Neural cell (in vitro differentiated cells): Measurements from ENCODE around the gene DCHS1. TPM values are rescaled to one million over a fixed set of nuclear protein-coding genes. Genes with fewer than 3 reads are reported as not detected.
A peak's percentile ranks its signal among the peaks of the same experiment; 100 is the strongest.

Source experiments
- H2AFZ ChIP-seq: fragments of 200-600, 300-800 bp; sonication (generic), shearing (Covaris generic); 2 replicates; pipeline ENCODE4 v1.6.0; 2014; ENCODE audit warnings: low read depth, mild to moderate bottlenecking, antibody characterized with exemption, low read length, moderate library complexity
- H3F3A ChIP-seq: fragments of 200-600 bp; shearing (Covaris generic); 2 replicates; pipeline ENCODE4 v1.6.1; 2016; ENCODE audit warnings: mild to moderate bottlenecking, moderate library complexity, mixed read lengths, antibody characterized with exemption, low read length; ENCODE audit not compliant: insufficient read depth, poor library complexity, severe bottlenecking
- H3K27ac ChIP-seq: fragments of 200-600, 300-800 bp; sonication (generic), shearing (Covaris generic); 2 replicates; pipeline ENCODE4 v1.5.1; 2014; ENCODE audit warnings: mild to moderate bottlenecking, low read length, moderate library complexity
- H3K27me3 ChIP-seq: fragments of 300-800, 200-600 bp; sonication (generic), shearing (Covaris generic); 2 replicates; pipeline ENCODE4 v1.6.0; 2014; ENCODE audit warnings: mild to moderate bottlenecking, low read depth, low read length, moderate library complexity; ENCODE audit not compliant: insufficient read depth
- H3K36me3 ChIP-seq: fragments of 300-800, 200-600 bp; sonication (generic), shearing (Covaris generic); 2 replicates; pipeline ENCODE4 v1.5.1; 2014; ENCODE audit warnings: mild to moderate bottlenecking, antibody characterized with exemption, low read length, moderate library complexity; ENCODE audit not compliant: insufficient read depth
- H3K4me2 ChIP-seq: fragments of 300-800, 200-600 bp; sonication (generic), shearing (Covaris generic); 2 replicates; pipeline ENCODE4 v1.6.0; 2014; ENCODE audit warnings: mild to moderate bottlenecking, low read length
- H3K4me3 ChIP-seq: fragments of 300-800, 200-600 bp; sonication (generic), shearing (Covaris generic); 2 replicates; pipeline ENCODE4 v1.5.1; 2014; ENCODE audit warnings: mild to moderate bottlenecking, low read length, moderate library complexity
- H3K79me2 ChIP-seq: fragments of 200-600 bp; shearing (Covaris generic); replicated peaks from 2 replicates; pipeline ENCODE4 v1.6.0; 2014; ENCODE audit warnings: mild to moderate bottlenecking, low read length, moderate library complexity; ENCODE audit not compliant: insufficient read depth
- H3K9ac ChIP-seq: fragments of 300-800, 200-600 bp; sonication (generic), shearing (Covaris generic); 2 replicates; pipeline ENCODE4 v1.6.1; 2016; ENCODE audit warnings: mild to moderate bottlenecking, low read length, mixed read lengths
- H3K9me2 ChIP-seq: fragments of 200-600 bp; shearing (Covaris generic); 2 replicates; pipeline ENCODE4 v1.6.1; 2016; ENCODE audit warnings: mild to moderate bottlenecking, low read length, mixed read lengths; ENCODE audit not compliant: insufficient read depth
- H3K9me3 ChIP-seq: fragments of 200-600, 300-800 bp; sonication (generic), shearing (Covaris generic); 2 replicates; pipeline ENCODE4 v1.6.1; 2016; ENCODE audit warnings: mild to moderate bottlenecking, mixed run types, low read length, moderate library complexity, mixed read lengths
- H4K20me1 ChIP-seq: fragments of 200-600 bp; shearing (Covaris generic); 2 replicates; pipeline ENCODE4 v1.6.1; 2016; ENCODE audit warnings: mild to moderate bottlenecking, mixed run types; ENCODE audit not compliant: insufficient read depth
- EP300 ChIP-seq: fragments of 450-650 bp; conservative IDR thresholded peaks from 2 replicates; pipeline ENCODE4 v1.6.1; 2014; ENCODE audit warnings: antibody characterized with exemption, mild to moderate bottlenecking, moderate library complexity; ENCODE audit not compliant: poor library complexity, severe bottlenecking
- EZH2 ChIP-seq: fragments of 200-600, 300-800 bp; shearing (Covaris generic), sonication (generic); IDR thresholded peaks from 2 replicates; pipeline ENCODE4 v1.6.1; 2014; ENCODE audit warnings: antibody characterized with exemption, low read length, borderline replicate concordance, mild to moderate bottlenecking; ENCODE audit not compliant: insufficient read depth, poor library complexity, severe bottlenecking
- MXI1 ChIP-seq: fragments of 450-650 bp; conservative IDR thresholded peaks from 2 replicates; pipeline ENCODE4 v1.6.1; 2014; ENCODE audit warnings: antibody characterized with exemption, mild to moderate bottlenecking; ENCODE audit not compliant: poor library complexity, severe bottlenecking
- POLR2AphosphoS5 ChIP-seq: IDR thresholded peaks from 2 replicates; pipeline ENCODE4 v1.6.1; 2012
- RAD21 ChIP-seq: fragments of 450-650 bp; conservative IDR thresholded peaks from 2 replicates; pipeline ENCODE4 v1.6.1; 2014; ENCODE audit warnings: antibody characterized with exemption, mild to moderate bottlenecking, moderate library complexity
- SMC3 ChIP-seq: fragments of 450-650 bp; conservative IDR thresholded peaks from 2 replicates; pipeline ENCODE4 v1.6.1; 2014; ENCODE audit warnings: antibody characterized with exemption, mild to moderate bottlenecking, moderate library complexity; ENCODE audit not compliant: poor library complexity
- TAF1 ChIP-seq: IDR thresholded peaks from 2 replicates; pipeline ENCODE4 v1.6.1; 2012; ENCODE audit warnings: low read depth
- polyA plus RNA-seq: library from polyadenylated mRNA; depleted of rRNA; stranded (reverse); fragments of >200 nt; gene quantifications from 2 replicates; pipeline ENCODE4 v1.2.3, GENCODE V29; 2014
- TF ChIP-seq, protein P1 (sequence below): fragments of 450-650 bp; IDR thresholded peaks from 2 replicates; pipeline ENCODE4 v1.5.1; 2014; ENCODE audit warnings: antibody characterized with exemption, mild to moderate bottlenecking, moderate library complexity; ENCODE audit not compliant: poor library complexity, severe bottlenecking
- TF ChIP-seq, protein P2 (sequence below): IDR thresholded peaks from 2 replicates; pipeline ENCODE4 v1.6.1; 2012; ENCODE audit warnings: borderline replicate concordance

DCHS1 gene
- polyA plus RNA-seq, 1 donor from 2014 or later: 30.1 TPM

DNA sequence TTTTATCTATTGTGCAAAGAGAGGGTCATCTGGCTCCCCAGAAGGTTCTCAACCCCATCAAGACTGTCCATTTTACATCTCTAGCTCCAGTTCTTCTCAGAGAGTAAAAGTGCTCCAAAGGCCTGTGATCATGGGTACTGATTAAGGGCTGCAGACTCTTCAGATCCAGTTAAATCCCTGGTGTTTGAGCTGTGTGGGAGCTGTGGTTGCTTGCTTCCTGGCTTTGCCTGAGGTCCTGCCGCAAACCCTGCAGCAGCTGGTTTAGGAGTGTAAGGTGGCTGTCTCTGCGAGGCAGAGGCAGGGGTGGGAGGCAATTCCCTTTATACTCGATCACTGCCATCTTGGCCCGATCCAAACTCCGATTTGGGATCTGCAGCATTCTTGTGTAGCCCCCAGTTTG lies 26.3 kb upstream of the DCHS1 start:
- Histone ChIP-seq H3K79me2 (peaks cover 23% of the 10 kb centered on the region), H3K27me3 (no peaks in the 10 kb centered on the region), H2AFZ (no peak overlapping the region), H3K9ac (peak overlapping the region; percentile 78), H3K4me3 (peak overlapping the region; percentile 77), H3K9me3 (no peaks in the 10 kb centered on the region), H3K4me2 (peak overlapping the region; percentile 85), H3K9me2 (no peaks in the 10 kb centered on the region), H4K20me1 (no peaks in the 10 kb centered on the region), H3K36me3 (no peaks in the 10 kb centered on the region), H3K27ac (peak overlapping the region; percentile 58), H3F3A (no peaks in the 10 kb centered on the region)
- no peak for TF ChIP-seq POLR2AphosphoS5
- TF ChIP-seq, protein P1, sequence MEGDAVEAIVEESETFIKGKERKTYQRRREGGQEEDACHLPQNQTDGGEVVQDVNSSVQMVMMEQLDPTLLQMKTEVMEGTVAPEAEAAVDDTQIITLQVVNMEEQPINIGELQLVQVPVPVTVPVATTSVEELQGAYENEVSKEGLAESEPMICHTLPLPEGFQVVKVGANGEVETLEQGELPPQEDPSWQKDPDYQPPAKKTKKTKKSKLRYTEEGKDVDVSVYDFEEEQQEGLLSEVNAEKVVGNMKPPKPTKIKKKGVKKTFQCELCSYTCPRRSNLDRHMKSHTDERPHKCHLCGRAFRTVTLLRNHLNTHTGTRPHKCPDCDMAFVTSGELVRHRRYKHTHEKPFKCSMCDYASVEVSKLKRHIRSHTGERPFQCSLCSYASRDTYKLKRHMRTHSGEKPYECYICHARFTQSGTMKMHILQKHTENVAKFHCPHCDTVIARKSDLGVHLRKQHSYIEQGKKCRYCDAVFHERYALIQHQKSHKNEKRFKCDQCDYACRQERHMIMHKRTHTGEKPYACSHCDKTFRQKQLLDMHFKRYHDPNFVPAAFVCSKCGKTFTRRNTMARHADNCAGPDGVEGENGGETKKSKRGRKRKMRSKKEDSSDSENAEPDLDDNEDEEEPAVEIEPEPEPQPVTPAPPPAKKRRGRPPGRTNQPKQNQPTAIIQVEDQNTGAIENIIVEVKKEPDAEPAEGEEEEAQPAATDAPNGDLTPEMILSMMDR: no peak
- TF ChIP-seq SMC3: no peak
- TF ChIP-seq RAD21: no peak
- TF ChIP-seq TAF1: no peak
- TF ChIP-seq, protein P2, sequence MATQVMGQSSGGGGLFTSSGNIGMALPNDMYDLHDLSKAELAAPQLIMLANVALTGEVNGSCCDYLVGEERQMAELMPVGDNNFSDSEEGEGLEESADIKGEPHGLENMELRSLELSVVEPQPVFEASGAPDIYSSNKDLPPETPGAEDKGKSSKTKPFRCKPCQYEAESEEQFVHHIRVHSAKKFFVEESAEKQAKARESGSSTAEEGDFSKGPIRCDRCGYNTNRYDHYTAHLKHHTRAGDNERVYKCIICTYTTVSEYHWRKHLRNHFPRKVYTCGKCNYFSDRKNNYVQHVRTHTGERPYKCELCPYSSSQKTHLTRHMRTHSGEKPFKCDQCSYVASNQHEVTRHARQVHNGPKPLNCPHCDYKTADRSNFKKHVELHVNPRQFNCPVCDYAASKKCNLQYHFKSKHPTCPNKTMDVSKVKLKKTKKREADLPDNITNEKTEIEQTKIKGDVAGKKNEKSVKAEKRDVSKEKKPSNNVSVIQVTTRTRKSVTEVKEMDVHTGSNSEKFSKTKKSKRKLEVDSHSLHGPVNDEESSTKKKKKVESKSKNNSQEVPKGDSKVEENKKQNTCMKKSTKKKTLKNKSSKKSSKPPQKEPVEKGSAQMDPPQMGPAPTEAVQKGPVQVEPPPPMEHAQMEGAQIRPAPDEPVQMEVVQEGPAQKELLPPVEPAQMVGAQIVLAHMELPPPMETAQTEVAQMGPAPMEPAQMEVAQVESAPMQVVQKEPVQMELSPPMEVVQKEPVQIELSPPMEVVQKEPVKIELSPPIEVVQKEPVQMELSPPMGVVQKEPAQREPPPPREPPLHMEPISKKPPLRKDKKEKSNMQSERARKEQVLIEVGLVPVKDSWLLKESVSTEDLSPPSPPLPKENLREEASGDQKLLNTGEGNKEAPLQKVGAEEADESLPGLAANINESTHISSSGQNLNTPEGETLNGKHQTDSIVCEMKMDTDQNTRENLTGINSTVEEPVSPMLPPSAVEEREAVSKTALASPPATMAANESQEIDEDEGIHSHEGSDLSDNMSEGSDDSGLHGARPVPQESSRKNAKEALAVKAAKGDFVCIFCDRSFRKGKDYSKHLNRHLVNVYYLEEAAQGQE: no peak
- no peak for TF ChIP-seq EZH2
- TF ChIP-seq EP300: no peak
- TF ChIP-seq MXI1: no peak

DNA sequence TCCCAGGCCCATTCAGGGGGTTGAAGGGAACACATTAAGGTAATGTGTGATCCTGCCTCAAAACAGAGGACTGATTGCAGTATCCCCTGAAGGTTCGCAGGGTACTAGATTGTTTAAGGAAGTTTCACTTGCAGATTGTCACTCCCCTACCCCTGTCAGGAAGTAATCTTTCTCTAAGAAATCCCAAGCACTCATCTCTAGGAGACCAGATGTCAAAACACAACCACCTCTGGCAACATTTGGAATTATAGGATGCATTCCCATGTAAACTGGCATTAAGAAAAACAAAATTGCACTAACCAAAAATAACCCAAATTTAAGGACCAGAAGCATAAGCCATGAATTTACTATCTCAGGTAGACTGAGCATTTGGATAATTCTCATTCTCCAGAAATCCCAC lies 25.9 kb upstream of the DCHS1 start:
- Histone ChIP-seq H3K9me2 (no peaks in the 10 kb centered on the region), H3K9me3 (no peaks in the 10 kb centered on the region), H3K36me3 (no peaks in the 10 kb centered on the region), H4K20me1 (no peaks in the 10 kb centered on the region), H3K27me3 (no peaks in the 10 kb centered on the region), H3K4me2 (no peak overlapping the region), H3K79me2 (peaks cover 23% of the 10 kb centered on the region), H3F3A (no peaks in the 10 kb centered on the region), H3K4me3 (peak overlapping the region; percentile 77), H3K27ac (no peak overlapping the region), H2AFZ (no peak overlapping the region), H3K9ac (peak overlapping the region; percentile 9)
- TF ChIP-seq, protein P2: no peak
- TF ChIP-seq EZH2 (no peak), SMC3 (no peak), RAD21 (no peak), EP300 (no peak), POLR2AphosphoS5 (no peak), TAF1 (no peak), MXI1 (no peak)
- TF ChIP-seq, protein P1: no peak
